Measurements from ENCODE around the gene RASSF5.
A peak's percentile ranks its signal among the peaks of the same experiment; 100 is the strongest.
"Not testable (repeated sequence)": the region's sequence is repeated elsewhere in the genome, so short reads cannot be mapped to it uniquely, and the experiment has no call there.

RASSF5 gene

DNA sequence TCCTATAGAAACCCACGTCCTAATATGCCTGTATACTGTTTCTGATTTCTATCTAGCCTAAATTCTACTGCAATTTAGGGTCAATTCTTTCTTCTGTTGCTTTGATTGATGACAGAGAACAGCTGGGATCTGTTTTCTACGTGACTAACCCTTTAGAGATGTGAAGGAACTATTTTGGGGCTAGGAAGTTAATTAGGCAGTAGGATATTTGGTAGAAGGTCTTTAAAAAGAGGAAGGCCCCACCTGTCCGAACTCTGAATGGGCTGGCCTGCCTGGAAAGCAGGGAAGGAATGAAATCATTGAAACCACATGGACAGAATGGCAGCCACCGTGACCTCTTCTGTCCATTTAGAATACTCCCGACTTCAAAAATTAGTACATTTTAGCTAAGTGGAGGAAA is 83.9 kb downstream of the RASSF5 start:
- DNase-seq: no peak

DNA sequence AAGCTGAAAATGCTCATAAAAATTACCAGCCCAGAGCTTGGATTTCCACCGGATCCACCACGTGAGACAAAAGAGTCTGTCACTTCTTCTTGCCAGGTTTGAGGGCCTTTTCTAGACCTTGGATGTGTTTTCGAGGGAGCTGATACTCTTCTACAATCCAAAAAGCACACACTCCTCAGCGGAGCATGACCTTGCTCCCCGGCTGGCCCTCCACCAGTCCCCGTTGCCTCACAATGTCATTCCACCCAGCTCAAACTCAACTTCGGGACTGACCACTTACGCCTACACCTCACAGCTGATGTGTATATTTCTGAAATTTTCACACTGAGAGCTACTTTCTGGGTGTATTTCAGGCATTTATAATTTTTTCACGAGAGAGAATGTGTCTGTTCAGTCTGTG is 84.4 kb downstream of the RASSF5 start:
- DNase-seq: no peak

DNA sequence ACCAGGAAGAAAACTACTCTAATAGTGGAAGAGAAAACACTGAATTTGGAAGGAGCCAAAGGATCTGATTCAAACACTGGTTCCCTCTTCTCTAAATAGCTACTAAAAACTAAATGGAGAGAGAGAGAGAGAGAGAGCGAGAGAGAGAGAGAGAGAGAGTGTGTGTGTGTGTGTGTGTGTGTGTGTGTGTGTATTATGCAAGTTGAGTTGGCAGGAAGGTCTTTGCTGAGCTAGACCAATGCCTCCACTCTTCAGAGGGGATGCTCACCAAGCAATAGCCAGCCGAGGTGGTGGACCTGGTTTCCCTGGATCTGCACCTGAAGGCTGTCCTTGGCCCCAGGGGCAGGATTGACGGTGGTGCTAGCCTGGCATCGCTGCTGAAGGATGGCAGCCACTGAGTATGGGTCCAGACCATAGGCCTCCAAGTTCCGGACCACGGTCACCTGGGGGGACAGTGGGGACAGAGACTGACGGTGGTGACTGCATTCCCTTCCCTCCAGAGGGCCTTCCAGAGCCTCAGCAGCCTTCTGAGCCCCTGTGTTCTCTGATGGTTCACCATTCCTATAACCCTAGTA is 86.1 kb downstream of the RASSF5 start:
- no peak for DNase-seq

DNA sequence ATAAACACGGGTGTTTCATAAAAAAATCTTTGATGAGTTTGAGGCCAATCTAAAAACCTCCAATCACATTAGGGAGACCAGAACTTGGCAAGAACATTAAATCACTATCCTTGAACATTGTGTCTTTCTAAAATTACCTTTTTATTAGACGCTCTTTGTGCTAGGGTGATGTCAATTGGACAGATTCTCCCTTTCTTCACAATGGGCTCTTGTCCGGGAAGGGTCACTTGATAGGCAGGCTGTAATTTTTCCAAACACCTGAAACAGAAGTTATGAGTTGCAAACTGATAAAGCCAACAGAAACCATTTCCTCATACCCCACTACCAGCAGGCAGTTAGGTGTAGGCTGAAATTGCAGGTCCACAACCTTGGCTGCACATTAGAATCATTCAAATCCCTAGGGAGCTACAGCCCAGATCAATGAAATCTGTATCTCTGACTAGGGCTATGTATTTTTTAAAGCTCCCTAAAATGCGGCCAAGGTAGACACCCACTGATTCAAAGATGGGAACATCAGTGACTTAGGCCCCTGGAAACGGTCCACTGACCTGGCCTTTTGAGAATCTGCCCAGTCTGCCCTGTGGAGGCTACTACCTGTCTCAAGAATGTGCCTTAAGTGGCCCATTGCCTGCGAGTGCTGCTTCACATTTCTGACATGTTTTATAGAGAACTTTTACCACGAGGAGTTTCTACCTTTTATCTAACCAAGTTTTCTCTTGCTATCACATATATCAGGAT is 88.4 kb downstream of the RASSF5 start:
- DNase-seq: no peak

DNA sequence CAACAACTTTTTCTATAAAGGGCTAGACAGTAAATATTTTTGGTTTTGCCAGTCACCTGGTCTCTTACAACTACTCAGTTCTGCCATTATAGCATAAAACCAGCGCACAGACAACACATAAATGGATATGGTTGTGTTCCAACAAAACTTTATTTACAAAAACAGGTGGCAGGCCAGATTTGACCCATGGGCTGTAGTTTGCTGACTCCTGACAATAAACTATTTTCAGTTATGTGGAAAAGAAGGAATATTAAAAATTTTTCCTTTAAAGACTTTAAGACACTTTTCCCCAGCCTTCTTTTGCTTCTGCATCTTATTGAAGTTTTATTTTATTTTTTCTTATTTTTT is 89.0 kb downstream of the RASSF5 start:
- no peak for DNase-seq

DNA sequence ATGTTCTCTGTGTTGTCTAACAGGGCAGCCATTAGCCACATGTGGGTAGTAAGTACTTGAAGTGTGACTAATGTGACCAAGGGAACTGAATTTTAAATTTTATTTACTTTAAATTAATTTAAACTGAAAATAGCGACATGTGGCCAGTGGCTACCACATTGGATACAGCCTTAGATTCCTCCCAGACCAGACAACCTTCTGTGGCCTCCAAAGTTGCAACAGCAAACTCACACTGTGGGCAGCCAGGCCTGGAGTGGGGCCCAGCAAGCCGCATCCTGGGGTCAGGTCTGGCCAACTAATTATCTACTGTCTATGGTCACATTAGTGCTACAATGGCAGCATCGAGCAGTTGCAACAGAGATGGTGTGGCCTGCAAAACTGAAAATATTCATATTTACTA is 93.2 kb downstream of the RASSF5 start:
- DNase-seq: no peak

DNA sequence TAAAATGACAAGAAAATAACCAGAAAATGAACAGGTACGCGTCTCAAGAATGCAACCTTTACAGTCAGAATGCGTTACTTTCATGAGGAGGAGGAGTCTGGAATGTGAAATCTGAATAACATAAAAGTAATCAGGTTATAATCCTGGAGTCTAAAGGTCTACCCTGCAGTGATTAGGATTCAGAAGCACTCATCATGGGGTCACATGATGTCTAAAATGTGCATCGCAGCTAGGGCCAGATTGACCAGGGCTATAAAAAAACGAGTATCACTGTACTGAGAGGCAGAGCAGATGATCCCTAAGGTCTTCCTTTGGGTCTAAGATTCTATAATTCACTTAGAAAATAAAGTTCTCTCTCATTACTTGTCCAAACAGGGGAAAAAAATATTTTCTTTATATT is 97.5 kb downstream of the RASSF5 start:
- no peak for DNase-seq

DNA sequence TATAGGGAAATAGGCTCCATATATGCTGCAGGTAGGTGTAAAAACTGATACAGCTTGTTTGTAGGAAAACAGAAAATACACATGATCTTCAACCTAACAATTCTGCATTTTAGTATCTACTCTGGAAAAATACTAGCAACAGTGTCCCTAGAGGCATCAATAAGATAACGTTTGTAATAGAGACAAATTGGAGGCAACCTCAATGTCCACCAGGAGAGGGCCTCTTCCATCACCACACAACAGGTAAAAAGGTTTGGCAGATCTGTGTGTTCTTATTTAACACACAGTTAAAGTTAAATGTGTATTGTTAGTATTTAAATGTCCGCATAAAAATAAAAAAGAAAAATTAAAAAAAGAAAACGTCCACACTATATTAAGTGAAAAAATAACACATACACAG is 99.5 kb downstream of the RASSF5 start:
- no peak for DNase-seq

DNA sequence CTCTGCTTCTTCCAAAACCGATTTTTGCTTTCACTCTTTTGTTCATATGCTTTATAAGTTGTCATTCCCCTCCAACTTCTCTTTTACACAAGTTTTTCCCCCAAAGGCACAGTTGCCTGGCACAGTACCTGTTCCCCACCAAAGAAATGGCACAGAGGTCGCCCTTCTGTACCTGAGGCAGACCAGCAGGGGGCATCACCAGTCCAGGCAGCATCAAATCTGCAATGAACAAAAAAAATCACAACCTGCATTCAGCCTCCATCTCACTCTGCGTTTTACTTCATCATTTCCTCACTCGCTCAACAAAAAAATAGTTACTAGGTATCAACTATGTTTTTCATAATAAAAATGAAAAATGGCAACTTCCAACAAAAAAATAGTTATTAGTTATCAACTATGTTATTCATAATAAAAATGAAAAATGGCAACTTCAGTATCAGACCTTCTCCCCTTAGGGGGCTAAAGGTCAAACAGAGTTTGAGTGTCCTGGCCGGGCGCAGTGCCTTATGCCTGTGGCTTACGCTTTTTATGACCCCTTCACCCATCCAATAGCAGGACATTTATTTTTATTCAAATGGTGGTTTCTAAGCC is 100.9 kb downstream of the RASSF5 start:
- peak; percentile 22 for DNase-seq

DNA sequence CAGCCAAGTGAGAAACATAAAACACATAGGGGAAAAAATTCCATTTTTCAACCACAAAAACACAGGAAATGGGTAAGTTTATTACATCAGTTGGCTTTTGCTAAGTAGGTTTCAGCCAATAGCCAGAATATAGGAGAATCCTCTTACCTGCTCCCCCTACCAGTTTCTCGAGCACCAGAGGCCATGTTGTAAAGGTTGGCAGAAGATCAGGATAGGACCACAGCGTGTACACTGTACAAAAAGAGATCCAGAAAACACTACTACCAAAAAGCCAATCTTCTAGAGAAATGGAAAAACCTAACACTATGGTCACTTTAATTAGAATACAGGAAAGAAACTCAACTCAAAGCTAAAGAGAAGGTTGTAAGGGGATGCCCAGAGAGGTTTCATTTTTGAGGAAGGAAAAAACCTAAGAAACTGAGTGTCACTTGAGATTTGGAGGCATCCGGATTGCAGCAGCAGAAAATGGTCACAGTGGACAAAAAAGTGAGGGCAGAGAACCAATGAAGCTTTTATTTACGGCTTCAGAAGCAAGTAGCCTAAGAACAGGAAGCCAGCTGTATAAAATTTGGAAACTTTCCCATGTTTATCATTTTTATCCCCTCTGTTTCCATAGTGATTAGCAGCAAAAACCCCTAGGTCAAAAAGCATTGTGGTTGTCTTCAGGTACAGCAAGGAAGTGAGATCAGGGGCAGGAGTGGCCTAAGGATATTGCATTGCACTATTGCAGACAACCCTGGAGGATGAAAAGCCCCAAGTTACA is 102.1 kb downstream of the RASSF5 start:
- DNase-seq: no peak

DNA sequence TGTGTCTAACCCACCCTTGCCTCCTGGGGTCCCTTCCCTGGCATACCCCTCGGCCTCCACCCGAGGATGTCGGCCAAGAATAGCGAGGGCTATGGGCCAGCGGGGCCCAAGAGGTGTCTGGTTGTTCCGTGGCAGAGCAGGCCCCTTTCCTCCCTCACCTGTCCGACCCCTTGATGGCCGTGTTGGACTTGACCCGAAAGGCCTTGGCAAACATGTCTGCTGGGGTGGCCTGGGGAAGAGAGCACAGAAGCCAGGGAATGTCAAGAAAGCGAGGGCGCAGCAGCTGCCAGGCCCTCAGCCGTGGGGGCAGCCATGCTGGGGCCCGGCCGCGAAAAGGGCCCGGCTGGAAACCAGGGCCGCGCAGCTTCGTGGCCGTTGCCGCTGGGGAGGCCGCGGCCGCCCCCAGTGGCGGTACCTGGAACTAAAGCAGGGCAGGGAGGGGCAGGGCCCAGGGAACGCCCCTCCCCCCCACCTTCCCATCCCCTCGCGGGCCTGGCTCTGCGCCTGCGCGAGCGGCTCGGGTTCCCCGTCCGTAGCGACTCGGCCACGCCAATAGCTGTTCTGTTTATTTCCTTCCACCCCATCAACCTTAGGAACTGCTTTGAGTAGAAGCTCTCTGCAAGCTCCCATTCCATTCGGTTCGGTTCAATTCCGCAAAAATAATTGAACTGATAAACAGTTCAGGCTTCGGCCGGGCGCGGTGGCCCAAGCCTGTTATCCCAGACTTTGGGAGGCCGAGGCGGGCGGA is 105.0 kb downstream of the RASSF5 start, which contains the start of gene EIF2D:
Gene EIF2D, minus strand, starts transcription at position 337 of the 748 bp plus-strand sequence. Its CDS starts 123 bp downstream, at position 214.
- DNase-seq: peak; percentile 88

DNA sequence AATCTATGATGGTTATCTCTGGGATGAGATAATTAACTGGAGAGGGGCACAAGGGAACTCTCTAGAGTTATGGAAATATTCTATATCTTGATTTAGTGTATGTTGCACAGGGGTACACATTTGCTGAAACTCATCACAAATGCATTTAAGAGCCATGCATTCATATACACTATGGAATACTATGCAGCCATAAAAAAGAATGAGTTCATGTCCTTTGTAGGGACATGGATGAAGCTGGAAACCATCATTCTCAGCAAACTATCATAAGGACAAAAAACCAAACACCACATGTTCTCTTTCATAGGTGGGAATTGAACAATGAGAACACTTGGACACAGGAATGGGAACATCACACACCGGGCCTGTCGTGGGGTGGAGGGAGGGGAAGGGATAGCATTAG is 119.1 kb downstream of the RASSF5 start:
- DNase-seq: not testable (repeated sequence)

DNA sequence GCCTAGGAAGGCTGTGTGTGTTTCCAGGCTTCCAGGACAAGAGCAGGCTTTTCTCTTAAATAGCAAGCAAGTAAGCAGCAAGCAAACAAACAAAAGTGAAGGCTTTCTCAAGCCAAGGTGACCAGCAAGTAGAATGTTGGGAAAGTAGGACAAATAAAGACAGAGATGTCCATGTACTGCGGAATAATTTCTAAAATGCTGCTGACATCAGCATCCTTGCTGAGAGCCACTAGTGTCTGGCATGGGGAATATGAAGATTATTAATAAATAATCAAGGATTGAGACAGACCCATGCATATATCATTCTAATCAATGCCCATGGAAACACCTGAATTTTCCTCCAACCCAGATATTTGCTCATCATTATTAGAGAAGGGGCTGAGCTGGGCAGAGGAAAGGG is 121.6 kb downstream of the RASSF5 start:
- no peak for DNase-seq

DNA sequence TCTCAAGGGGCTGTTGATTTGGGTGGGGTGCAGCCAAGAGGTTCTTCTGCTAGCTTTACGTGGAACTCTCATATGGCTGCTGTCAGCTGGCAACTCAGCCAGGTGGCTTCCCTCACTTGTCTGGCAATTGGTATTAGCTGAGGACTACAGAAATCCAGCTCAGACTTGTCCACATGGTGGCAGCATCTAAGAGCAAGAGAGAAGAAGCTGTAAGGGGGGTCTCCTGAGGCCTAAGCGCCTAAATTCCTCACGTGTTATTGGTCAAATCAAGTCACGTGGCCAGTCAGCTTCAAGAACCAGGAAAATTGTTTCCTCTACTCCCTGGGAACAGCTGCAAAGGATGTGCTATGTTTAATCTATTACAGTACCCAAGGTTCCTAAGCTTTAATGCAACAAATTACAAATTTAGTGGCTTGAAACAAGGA is 123.8 kb downstream of the RASSF5 start:
- DNase-seq: peak; percentile 33

DNA sequence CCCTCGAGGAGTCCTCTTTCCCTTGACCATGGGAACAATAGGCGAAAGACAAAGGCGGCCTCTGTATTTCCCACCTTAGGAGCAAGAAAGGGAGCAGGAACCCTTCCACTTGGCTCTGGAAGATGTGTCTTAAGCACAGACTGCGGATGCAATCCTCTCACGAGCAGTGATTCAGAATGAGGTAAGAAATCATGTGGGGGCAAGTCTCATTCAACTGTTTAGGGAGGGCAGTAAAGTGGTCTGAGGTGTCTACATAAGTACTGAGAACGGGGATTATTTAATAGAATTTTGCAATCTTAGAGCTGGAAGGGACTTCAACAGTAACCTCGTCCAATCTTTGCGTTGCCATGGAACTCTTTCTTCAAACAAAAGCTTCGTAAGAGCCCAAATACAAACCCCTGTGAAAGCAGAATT is 126.4 kb downstream of the RASSF5 start:
- DNase-seq: no peak

DNA sequence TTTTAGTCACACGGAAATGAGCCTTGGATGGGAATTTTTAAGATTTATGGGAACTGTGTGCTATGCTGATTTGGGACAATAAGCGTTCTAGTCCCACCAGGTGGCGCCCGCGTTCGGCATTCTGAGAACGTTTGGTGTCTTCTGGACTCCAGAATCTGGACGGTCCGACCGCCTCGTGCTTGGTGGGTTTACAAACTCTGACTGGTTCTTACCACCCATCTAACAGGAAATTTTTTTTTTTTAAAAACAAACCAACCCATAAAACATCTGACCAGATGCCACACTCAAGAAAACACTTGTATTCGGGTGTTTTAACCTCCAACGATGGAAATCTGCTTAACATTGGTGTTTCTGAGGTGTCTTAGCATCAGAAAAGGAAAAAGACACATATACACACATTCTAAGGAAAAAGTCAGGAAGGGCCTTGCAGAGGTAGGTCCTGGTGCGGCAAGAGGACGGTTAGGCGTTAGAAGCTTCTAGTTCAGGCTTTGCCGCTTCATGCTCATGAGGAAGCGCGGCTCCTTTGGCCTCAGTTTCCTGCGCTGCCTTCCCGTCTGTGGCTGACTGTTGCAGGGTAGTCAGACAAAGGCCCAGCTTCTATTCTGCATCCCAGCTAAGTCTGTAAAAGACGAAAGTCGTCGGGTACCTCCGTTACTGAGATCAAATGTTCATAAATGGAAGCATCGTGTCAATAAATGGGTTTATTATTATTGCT is 127.2 kb downstream of the RASSF5 start:
- DNase-seq: peak; percentile 73

DNA sequence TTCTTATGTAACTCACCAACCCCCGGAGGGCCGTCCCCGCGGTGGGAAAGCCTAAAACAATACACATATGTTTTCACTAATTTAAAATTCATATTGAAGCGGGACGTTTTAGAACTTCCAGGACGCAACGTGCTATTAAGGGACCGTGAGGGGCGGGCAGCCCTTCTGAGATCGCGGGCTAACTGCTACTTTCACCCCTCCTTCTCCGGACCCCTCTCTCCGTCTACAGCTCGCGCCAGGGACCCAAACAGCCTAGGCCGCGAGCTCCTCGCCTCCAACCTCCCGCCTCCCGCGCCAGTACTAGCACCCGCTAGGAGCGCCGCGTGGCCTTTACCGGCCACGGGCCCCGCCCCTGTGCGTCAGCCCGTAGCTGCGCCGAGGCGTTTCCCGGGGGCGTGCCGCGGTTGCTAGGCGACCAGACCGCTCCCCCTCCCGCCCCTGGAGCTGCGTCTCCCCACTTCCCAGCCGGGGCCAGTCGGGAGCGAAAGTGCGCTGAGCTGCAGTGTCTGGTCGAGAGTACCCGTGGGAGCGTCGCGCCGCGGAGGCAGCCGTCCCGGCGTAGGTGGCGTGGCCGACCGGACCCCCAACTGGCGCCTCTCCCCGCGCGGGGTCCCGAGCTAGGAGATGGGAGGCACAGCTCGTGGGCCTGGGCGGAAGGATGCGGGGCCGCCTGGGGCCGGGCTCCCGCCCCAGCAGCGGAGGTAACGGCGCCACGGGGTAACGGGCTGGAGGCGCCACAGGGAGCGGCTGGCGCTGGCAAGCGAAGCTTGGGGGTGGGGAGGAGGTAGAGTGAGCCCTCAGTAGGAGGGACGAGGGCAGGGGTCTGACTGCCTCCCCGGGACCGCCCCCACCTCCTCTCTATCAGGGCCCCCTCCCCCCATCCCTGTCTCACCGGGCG is 128.0 kb downstream of the RASSF5 start, which contains the start of gene DYRK3:
Gene DYRK3, plus strand, starts transcription at position 457 of the 898 bp plus-strand sequence. Its CDS starts 168 bp downstream, at position 625.
- DNase-seq: peak; percentile 85

DNA sequence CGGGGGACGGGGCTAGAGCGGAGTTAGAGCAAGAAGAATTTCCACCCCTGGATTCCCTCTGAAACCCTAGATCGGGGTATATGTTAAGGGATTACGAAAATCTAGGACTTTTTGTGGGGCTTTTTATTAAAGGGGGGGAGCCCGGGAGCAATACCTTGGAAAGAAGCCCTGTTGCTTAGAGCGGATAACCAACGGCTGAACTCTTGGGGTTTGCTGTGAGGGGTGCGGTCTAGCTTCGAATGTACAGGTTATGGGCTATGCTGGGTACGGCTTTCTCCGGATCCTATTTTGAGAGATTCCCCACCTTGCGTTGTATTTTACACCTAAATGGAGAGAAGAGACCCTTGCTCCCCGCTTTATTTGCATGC is 128.6 kb downstream of the RASSF5 start:
- peak; percentile 14 for DNase-seq

DNA sequence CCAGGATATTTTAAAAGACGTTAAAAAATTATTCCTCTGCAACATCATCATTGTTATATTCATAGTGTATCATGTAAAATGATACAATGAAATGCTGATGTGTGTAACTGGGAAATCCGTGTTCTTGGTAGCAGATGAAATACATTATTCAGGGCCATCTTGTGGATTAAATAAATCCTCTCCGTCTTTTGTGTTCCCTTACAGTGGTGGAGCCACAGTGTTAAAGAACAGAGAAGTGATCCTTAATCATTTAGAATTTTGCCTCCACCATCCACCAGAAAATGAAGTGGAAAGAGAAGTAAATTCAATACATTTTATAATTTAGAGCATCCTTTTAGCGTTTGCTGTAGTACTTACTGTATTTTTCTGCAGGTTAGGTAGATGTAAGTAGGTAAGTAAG is 129.3 kb downstream of the RASSF5 start:
- DNase-seq: no peak

DNA sequence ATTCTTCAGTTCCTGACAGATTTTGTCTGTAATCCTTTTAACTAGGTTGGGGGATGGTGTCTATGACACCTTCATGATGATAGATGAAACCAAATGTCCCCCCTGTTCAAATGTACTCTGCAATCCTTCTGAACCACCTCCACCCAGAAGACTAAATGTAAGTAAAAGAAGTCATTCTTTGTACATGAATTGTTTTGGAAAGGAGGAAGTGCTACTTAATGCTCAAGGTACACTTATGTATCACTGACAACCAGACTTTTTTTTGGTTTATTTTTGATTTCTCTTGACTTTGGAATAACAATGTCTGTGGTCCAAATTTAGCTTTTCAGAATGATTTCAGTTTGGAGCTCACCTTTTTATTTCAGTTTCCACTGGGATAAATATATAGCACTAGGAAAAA is 130.3 kb downstream of the RASSF5 start:
- peak; percentile 24 for DNase-seq

Measured in KG1 (cell line).